ENCODE results near the gene SQOR. TPM values are rescaled to one million over a fixed set of nuclear protein-coding genes. Genes with fewer than 3 reads are reported as not detected.

Gene SQOR
- polyA plus RNA-seq, 10 donors, result 2.2 to 5.9 (median 3.6) TPM

DNA sequence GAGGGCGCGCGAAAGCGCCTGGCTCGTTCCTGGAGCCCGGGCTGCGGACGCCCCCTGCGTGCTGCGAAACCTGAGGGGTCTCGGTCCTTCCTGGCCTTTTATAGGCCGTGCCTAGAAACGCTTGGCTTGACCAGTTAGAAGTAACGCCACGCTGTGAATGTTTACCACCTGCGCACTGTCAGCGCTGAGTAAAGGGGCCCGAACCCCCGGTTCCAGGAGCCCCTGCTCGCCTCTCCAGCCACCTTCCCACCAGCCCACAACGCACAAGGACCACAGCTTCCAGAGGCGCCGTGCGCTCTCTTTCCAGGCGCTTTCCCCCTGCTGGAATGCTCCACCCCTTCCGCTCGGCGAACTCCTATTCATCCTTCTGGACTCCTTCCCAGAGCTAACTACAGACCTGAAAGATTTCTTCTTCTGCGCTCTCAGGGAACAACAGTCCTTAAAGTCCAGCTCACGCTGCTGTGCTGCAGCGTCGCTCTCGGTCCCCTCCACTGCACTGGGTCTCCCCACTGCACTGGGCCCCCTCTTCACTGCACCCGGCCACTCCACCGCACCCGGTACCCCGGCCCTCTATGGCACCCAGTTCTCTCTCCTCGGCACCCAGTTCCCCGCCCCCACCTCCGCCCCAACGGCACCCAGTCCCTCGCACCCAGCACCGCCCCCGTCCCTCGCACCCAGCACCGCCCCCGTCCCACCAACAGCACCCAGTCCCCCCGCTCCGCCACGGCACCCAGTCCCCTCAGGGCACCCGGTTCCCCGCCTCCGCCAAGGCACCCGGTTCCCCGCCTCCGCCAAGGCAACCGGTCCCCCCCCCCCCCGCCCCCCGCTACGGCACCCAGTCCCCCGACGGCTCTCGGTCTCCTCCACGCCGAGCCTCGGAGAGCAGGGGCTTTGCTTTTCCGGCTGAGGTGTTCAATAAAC is 69.8 kb downstream of the SQOR start:
- peak in 2 of 3 donors; percentile 7 to 48 for DNase-seq

DNA sequence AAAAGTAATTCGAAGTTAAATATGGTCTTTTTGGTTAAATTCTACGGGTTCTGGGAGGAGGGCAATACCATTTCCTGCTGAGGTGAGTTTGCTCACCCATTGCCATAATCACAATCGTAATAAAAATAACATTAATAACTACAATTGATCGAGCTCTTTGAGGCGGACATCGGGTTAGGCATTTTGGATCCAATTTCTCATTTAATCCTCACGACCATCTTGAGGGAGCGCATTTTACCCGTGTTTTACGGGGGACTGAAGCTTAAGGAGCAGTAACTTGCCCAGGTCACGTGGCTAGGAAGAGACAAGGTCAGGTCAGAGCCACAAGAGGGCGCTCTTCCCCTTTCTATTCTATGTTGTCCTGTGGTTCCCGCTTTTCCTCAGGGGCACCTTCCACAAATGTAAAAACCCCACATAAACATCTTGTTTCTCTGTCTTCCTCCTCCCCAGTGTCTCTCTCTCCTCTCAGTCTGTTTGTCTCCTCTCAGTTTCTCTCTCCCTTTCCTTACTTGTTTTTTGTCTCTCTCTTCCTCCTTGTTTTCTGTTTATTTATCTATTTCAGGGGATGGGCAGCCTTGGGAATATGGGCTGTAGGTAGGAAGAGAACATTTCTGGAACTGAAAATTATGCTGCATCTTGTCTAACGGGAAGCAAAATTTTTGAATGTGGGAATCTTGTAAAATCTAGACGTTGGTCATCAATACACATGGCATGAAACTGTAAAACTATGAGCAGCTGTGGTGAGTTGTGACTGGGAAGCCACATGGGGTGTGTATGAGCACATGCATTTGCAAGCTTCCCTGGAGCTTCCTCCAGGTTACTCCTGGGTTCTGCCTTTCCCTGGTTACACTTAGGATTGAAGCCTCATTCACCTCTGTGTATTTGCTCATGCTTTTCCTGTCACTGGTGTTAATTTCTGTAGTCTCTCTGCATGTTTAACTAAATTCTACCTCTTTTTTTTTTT is 71.0 kb downstream of the SQOR start:
- peak; percentile 80 to 94 (median 90) for DNase-seq

DNA sequence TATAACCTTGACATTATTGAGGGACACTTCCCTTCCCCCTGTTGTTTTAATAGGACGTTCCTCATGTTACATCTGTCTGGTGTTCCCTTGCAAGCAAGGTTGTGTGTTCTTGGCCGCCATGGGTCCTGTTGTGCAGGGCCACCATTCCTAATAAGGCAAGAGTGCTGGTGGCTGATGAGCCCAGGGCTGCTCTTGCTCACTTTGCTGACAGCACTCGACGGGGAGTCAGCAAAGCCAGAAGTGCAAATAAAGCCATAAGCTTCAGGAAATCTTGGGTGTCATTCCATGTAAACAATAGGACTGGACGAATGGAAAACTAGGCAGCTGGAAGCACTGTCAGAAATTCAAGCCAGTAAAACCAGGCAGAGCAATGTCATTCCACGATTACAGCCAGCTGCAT is 75.8 kb downstream of the SQOR start:
- DNase-seq, result no peak

DNA sequence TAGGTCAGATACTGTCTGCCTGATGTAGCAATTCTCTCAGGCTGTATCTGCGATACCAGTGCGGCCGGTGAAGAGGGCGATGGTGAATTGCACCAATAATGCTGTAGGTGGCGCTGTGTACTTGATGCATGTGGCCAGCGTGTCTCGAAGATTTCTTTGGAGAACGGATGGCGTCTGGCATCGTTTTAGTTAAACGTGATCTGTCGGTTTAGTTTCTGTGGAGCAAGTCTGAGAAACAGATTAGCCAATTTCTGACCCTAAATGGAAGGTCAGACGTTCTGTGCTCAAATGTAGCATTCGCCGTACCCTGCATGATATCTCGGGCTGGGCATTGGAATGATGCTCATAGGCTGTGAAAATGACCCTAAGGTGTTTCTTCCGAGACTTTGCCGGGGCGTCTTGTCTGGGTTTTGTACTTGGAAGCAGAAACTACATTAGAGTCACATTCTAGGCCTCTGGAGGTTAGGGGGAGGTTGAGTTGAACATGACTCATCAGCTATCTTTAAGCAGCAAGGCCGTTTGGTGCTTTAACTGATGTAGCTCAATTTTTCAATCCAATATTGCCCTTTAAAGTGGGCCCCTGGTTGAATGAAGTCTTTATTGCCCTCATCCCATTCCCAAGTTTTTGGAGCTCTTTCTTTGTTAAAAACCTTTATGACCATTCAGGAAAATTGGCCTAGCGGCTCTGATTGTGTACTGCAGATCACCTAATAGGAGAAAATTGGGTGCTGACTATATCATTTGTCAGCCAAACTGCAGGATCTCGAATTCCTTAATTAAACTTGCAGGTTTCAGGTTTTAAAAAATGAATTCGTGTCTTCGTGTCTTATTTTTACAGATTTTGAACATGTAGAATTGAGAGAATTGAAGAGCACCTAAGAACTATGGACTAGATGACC is 80.0 kb downstream of the SQOR start:
- peak; percentile 52 to 82 (median 59) for DNase-seq

DNA sequence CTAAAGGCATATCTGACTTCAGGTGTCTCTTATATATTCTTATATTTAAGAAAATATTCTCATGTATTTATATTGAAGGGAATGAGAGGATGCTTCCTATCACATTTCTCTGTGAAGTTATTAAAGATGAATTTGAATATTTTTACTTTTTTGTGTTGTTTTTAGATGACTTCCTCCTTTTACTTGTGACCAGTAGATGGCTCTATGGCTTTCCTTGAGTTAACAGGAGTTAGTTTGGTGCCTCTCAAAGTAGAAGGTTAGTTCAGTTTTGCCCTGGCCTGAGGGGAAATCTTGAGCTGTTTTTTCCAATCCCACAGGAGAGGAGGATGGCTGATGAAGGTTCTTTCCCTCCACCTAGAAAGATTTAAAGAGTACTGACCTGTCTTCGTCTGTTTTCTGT is 80.7 kb downstream of the SQOR start:
- peak in 1 of 3 donors; percentile 44 for DNase-seq

DNA sequence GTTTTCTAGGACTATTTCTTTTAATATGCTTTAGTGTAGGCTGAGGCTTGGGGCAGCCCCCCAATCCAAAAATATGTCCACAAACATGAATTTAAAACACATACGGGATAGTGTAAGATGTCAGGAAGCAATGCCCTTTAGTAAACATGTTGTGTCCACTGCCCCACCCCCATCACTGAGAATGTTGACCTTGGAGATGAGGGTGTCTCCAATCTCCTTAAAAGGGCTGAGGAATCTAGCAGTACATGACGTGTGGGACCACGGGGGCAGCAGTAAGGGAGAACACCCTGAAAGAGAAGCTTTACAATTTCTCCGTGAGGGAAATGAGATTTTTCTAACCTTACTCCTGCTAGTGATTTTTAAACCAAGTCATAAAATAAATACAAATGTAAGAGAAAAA is 84.7 kb downstream of the SQOR start:
- DNase-seq, result no peak

DNA sequence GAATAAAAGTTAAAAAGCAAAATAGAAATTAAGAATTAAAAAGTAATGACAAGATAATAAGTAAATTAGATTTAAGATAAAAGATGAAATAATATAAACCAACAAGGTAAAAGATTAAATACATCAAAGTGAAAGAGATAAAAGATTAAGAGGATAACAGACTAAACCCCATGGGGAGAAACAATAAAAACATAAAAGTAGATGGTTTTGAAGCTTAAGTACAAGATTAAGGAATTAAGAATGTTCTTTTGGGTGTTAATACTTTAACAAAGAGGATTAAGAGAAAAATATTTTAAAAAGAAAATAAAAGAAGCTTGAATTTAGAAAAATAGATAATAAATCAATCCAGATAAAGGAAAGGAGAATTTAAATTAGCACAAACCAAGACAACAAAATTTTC is 85.4 kb downstream of the SQOR start:
- no peak for DNase-seq

DNA sequence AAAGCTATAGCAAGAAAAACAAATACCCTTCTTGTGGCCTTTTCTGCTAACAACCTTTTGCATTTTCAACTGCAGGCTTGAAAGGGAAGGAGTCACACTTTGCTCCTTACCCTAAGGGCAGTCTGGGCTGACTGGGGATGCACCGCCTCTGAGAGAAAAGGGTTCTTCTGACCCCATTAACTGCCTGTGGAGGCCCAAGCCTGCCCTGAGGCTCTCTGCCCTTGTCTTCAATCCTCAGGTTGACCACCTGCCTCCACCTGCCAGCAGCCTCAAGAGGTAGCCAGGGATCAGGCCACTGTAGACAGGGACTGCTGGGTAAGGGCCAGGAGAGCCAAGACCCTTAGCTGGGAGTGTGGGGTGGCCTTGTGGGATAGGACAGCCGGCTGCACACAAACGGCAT is 93.8 kb downstream of the SQOR start:
- no peak for DNase-seq

DNA sequence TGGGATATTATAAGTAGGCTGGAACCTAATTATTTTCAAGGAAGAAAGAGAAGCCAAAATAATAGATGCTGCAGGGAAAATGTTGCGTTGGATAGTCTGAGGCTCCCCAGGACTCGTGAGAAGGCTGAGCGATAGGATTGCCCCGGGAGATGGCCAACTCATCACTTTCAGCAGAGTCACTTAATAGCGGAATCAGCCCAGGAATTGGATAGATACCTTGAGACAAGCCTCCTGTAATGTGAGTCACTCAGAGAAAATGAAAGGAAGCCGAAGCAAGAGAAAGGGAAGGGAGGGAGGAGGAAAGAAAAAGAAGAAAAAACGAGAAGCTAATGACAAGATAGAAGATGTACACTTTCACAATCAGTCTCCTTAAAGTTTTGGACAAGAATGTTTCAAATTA is 94.3 kb downstream of the SQOR start:
- no peak for DNase-seq

DNA sequence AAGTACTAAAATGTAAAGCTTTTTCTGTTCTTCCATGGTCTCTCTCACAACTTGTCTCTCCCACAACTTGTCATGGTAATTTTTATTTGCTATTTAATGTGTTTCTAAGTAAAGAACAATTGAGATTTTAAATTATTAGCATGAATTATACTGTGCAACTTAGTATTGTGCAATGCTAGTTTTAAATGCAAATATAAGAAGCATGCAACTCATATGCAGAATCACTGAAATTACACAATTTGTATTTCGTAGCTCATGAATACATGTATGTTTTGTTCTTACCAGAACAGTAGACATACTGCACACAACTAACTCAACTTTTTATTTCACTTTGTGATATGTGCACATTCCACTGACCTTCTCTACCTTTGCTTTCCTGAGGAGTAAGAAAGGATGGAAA is 96.5 kb downstream of the SQOR start:
- DNase-seq, result no peak

DNA sequence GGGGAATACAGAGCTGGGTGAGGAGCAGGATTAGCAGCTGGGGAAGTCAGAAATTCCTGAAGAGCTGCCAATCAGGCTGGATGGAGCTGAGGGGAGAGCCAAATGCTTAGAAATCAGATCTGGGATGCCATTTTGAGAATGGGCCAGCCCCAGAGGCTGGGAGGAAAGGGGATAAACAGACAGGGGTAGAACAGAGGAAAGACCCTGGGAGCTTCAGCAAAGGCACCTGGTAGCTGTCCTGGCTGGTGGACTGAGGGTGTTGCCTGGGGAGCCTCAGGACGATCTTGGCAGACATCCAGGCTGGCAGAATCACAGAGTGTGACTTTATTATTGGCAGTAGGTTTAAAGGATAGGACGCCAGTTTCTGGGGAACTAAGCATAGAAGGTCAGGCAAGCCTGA is 97.8 kb downstream of the SQOR start:
- peak; percentile 48 to 71 (median 51) for DNase-seq

DNA sequence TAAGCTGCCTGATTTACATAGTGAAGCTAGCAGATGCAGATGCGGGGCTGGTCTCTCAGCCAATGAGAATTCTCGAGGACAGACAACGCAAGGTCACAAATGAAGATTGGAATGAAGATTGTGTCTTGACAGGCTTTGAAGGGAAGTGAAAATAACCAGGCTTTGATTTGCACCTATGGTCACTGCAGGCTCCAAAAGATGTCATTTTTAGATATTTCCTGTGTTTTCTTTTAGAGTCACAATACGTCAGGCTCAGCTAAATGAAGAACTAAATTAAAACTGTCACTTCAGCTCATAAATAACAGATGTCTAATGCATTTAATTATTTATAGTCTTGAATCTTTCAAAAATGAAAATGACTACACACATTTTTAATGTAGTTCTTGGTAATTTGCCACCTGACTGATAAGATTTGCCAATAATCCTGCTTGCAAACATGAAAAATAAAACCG is 99.5 kb downstream of the SQOR start:
- DNase-seq, result no peak

Other genes starting within 250 kb of the SQOR start
- gene SLC30A4, start 112.3 kb upstream of the SQOR start, polyA plus RNA-seq (ENCODE audit: insufficient read length in 10 of 10), result 1 to 10 TPM; 4.6 to 6.1 (median 5.3) TPM
- gene BLOC1S6, start 47.6 kb upstream of the SQOR start, polyA plus RNA-seq (ENCODE audit: insufficient read length in 10 of 10), result 10 to 100 TPM; 25.7 to 45.2 (median 39.1) TPM